ENCODE data around the gene GJA3.
A peak's percentile ranks its signal among the peaks of the same experiment; 100 is the strongest.

The GJA3 gene

DNA sequence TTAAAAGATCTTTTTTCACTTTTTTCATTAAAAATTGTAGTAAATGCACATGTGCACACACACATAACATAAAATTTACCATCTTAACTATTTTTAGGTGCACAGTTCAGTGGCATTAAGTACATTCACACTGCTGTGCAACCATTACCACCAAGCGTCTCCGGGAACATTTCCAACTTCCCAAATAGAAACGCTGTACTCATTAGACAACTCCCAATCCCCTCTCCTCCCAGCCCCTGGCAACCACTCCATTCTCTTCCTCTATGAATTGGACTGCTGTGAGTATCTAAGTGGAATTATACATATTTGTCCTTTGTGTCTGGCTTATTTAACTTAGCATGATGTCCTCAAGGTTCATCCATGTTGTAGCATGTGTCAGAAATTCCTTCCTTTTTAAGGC is 20.3 kb upstream of the GJA3 start:
- CTCF ChIA-PET, result interaction anchor here (0.6 to 2.1 kb wide), 7 partner anchors 10 to 648 kb away, joined by 3 to 10 read pairs (median 4); no protein-coding TSS in a partner anchor
- Histone ChIP-seq H3K27ac (ENCODE audit: insufficient read depth in 1 of 2, low read depth in 1 of 2, low read length in 2 of 2, poor library complexity in 1 of 2, severe bottlenecking in 2 of 2) (no peak overlapping the region), H3K4me3 (ENCODE audit: control insufficient read depth in 1 of 7, extremely low read depth in 1 of 7, insufficient read depth in 4 of 7, low read depth in 2 of 7, low read length in 6 of 7) (no peak overlapping the region), H3K4me1 (ENCODE audit: control extremely low read depth in 1 of 4, control insufficient read depth in 4 of 4, insufficient read depth in 4 of 4, low read length in 3 of 4) (peaks cover 0 to 6% (median 0%) of the 10 kb centered on the region in 4 experiments), H3K27me3 (replicated peaks in 2 of 5; ENCODE audit: control insufficient read depth in 4 of 5, insufficient read depth in 5 of 5, low read length in 4 of 5) (peaks cover 1 to 37% (median 35%) of the 10 kb centered on the region in 5 experiments), H3K36me3 (ENCODE audit: control insufficient read depth in 4 of 4, insufficient read depth in 4 of 4, low read length in 3 of 4) (no peaks in the 10 kb centered on the region), H3K9me3 (ENCODE audit: control extremely low read depth in 1 of 5, control insufficient read depth in 4 of 5, insufficient read depth in 2 of 5, low read depth in 1 of 5, low read length in 4 of 5) (no peaks in the 10 kb centered on the region)
- no peak for DNase-seq
- no CpG with 5 or more reads among the region's 3 CpGs for WGBS (ENCODE audit: insufficient coverage)
- POLR2A ChIA-PET, result no interaction called here

DNA sequence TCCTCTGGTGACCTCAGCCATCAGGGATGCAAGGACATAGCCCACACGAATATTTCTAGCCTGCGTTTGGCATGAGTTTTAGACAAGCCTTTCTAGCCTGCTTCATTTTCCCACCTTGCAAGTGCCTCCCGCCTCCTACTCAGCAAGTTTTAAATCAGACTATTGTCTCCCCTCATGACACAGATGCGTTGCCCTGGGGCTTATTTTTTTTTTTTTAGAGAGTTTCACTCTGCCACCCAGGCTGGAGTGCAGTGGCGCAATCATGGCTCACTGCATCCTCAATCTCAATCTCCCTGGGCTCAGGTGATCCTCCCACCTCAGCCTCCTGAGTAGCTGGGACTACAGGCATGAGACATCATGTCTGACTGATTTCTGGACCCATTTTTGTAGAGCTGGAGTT is 17.3 kb upstream of the GJA3 start:
- WGBS (ENCODE audit: insufficient coverage), result 80% methylated on average over 5 of the region's 5 CpGs
- no peak overlapping the region for H3K27ac ChIP-seq (ENCODE audit: insufficient read depth in 1 of 2, low read depth in 1 of 2, low read length in 2 of 2, poor library complexity in 1 of 2, severe bottlenecking in 2 of 2)
- no peaks in the 10 kb centered on the region for H3K36me3 ChIP-seq (ENCODE audit: control insufficient read depth in 4 of 4, insufficient read depth in 4 of 4, low read length in 3 of 4)
- H3K4me1 ChIP-seq (ENCODE audit: control extremely low read depth in 1 of 4, control insufficient read depth in 4 of 4, insufficient read depth in 4 of 4, low read length in 3 of 4), result peaks cover 0 to 8% (median 3%) of the 10 kb centered on the region in 4 experiments
- no peaks in the 10 kb centered on the region for H3K9me3 ChIP-seq (ENCODE audit: control extremely low read depth in 1 of 5, control insufficient read depth in 4 of 5, insufficient read depth in 2 of 5, low read depth in 1 of 5, low read length in 4 of 5)
- no peak overlapping the region for H3K4me3 ChIP-seq (ENCODE audit: control insufficient read depth in 1 of 7, extremely low read depth in 1 of 7, insufficient read depth in 4 of 7, low read depth in 2 of 7, low read length in 6 of 7)
- POLR2A ChIA-PET, result no interaction called here
- H3K27me3 ChIP-seq (replicated peaks in 2 of 5; ENCODE audit: control insufficient read depth in 4 of 5, insufficient read depth in 5 of 5, low read length in 4 of 5), result peaks cover 11 to 67% (median 33%) of the 10 kb centered on the region in 5 experiments
- no peak for DNase-seq
- CTCF ChIA-PET, result interaction anchor here (1.0 to 1.4 kb wide), 3 partner anchors 9 to 309 kb away, joined by 3 to 4 read pairs (median 3); no protein-coding TSS in a partner anchor

DNA sequence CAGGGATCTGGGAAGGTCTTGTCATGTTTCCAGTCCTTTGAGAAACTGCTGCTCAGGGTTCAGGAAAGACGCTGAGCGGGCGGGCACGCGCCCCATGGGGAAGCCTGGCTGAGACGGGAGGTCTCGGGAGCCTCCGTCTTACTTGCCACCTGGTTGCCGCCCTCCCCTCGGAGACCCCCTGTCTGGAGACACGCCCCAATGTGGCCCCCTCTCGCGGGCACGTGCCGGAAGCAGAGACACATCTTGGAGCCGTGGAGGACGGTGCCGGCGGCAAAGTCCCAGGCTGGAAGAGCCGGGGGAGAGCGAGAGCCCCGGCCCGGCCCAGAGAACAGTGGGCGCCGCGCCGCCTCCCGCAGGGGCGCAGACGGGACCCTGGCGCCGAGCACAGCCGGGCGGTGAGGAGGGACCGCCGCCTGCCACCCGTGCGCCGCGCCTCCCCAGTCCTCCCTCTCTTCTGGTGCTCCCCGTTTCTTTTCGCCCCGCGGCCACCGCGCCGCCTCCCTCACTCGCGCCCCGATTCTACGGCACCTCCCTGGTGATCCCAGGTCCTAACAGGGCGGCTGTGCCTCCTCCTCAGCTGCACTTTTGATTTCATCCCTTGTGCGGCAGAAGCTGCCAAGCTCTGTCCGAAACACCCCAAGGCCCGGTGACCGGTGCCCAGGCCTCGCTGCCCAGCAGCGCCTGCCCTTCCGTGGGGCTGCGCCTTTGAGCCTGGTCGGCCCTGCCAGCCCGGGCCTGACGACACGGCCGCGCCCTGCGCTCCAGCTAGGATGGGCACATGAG is 16.4 kb upstream of the GJA3 start:
- ChIA-PET POLR2A (no interaction called here), CTCF (interaction anchor here (0.9 to 2.0 kb wide), 3 partner anchors 8 to 693 kb away, joined by 3 to 9 read pairs (median 5); no protein-coding TSS in a partner anchor)
- peaks cover 11 to 71% (median 33%) of the 10 kb centered on the region in 5 experiments for H3K27me3 ChIP-seq (replicated peaks in 2 of 5; ENCODE audit: control insufficient read depth in 4 of 5, insufficient read depth in 5 of 5, low read length in 4 of 5)
- H3K9me3 ChIP-seq (ENCODE audit: control extremely low read depth in 1 of 5, control insufficient read depth in 4 of 5, insufficient read depth in 2 of 5, low read depth in 1 of 5, low read length in 4 of 5), result no peaks in the 10 kb centered on the region
- 43% methylated on average over 59 of the region's 67 CpGs for WGBS (ENCODE audit: insufficient coverage)
- H3K36me3 ChIP-seq (ENCODE audit: control insufficient read depth in 4 of 4, insufficient read depth in 4 of 4, low read length in 3 of 4), result no peaks in the 10 kb centered on the region
- no peak for DNase-seq
- H3K4me1 ChIP-seq (ENCODE audit: control extremely low read depth in 1 of 4, control insufficient read depth in 4 of 4, insufficient read depth in 4 of 4, low read length in 3 of 4), result peaks cover 0 to 8% (median 3%) of the 10 kb centered on the region in 4 experiments
- peak overlapping the region in 1 of 7 experiments; percentile 23 for H3K4me3 ChIP-seq (ENCODE audit: control insufficient read depth in 1 of 7, extremely low read depth in 1 of 7, insufficient read depth in 4 of 7, low read depth in 2 of 7, low read length in 6 of 7)
- H3K27ac ChIP-seq (ENCODE audit: insufficient read depth in 1 of 2, low read depth in 1 of 2, low read length in 2 of 2, poor library complexity in 1 of 2, severe bottlenecking in 2 of 2), result no peak overlapping the region

DNA sequence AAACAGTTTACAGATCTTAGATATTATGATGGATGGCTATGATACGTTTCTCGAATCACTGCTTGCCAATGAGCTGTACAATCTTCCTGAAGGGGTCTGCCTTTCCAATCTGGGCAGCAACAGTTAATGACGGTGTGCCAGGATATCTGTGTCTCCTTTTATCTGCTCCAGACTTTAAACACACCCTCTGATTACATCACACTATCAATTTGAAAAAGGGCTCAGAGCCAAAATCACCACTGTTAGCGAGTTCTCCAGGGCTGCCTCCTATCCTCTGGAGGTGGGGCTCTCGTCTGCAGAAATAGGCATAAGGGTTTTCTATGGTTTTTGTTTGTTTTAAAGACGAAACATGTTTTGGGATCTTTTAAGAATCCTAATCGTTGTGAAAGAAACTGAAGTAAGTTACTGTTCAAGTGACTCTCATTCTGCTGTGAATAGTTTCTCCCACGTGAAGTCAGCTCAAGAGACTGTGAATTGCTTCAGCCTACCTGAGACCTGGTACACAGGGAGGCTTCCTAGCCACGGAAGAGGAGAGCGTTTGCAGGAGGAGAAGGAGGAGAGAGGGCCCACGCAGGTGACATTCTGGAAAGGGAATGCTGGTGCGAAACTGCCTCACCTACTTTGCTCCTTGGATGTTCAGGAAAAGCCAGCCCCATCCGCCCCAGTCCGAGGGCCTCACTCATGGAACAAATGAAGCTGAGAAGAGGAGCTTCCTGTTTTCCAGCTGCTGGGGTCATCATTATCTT is 15.2 kb upstream of the GJA3 start:
- H3K4me1 ChIP-seq (ENCODE audit: control extremely low read depth in 1 of 4, control insufficient read depth in 4 of 4, insufficient read depth in 4 of 4, low read length in 3 of 4), result peaks cover 0 to 8% (median 3%) of the 10 kb centered on the region in 4 experiments
- CTCF ChIA-PET, result interaction anchor here (0.9 to 2.0 kb wide), 5 partner anchors 9 to 694 kb away, joined by 3 to 9 read pairs (median 5); no protein-coding TSS in a partner anchor
- no peak for DNase-seq
- no peak overlapping the region for H3K4me3 ChIP-seq (ENCODE audit: control insufficient read depth in 1 of 7, extremely low read depth in 1 of 7, insufficient read depth in 4 of 7, low read depth in 2 of 7, low read length in 6 of 7)
- POLR2A ChIA-PET, result no interaction called here
- WGBS (ENCODE audit: insufficient coverage), result 86% methylated on average over 11 of the region's 14 CpGs
- no peaks in the 10 kb centered on the region for H3K9me3 ChIP-seq (ENCODE audit: control extremely low read depth in 1 of 5, control insufficient read depth in 4 of 5, insufficient read depth in 2 of 5, low read depth in 1 of 5, low read length in 4 of 5)
- no peaks in the 10 kb centered on the region for H3K36me3 ChIP-seq (ENCODE audit: control insufficient read depth in 4 of 4, insufficient read depth in 4 of 4, low read length in 3 of 4)
- no peak overlapping the region for H3K27ac ChIP-seq (ENCODE audit: insufficient read depth in 1 of 2, low read depth in 1 of 2, low read length in 2 of 2, poor library complexity in 1 of 2, severe bottlenecking in 2 of 2)
- peaks cover 11 to 71% (median 35%) of the 10 kb centered on the region in 5 experiments for H3K27me3 ChIP-seq (replicated peaks in 2 of 5; ENCODE audit: control insufficient read depth in 4 of 5, insufficient read depth in 5 of 5, low read length in 4 of 5)

DNA sequence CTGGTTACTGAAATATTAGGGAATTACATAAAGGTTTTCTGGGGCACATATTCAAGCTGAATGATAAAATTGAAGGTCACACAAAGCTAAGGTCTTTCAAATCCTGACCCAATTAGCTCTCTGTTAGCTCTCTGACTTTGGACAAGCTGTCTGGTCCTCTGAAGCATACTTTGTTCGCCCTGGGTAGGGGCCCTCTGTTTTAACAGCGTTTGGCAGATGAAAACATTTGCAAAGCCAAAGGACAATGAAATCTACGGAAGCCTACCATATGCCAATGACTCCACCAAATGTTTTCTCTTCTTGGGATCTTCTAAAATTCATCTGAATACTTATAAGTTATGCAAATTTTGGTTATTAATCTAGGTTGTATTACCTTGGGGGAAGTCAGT is 14.5 kb upstream of the GJA3 start:
- 100% methylated on average over 2 of the region's 3 CpGs for WGBS (ENCODE audit: insufficient coverage)
- peaks cover 0 to 8% (median 3%) of the 10 kb centered on the region in 4 experiments for H3K4me1 ChIP-seq (ENCODE audit: control extremely low read depth in 1 of 4, control insufficient read depth in 4 of 4, insufficient read depth in 4 of 4, low read length in 3 of 4)
- ChIA-PET POLR2A (no interaction called here), CTCF (interaction anchor here (1.0 to 2.0 kb wide), 3 partner anchors 9 to 16 kb away, joined by 3 to 9 read pairs (median 9); no protein-coding TSS in a partner anchor)
- no peak for DNase-seq
- H3K36me3 ChIP-seq (ENCODE audit: control insufficient read depth in 4 of 4, insufficient read depth in 4 of 4, low read length in 3 of 4), result no peaks in the 10 kb centered on the region
- peaks cover 11 to 71% (median 31%) of the 10 kb centered on the region in 5 experiments for H3K27me3 ChIP-seq (replicated peaks in 2 of 5; ENCODE audit: control insufficient read depth in 4 of 5, insufficient read depth in 5 of 5, low read length in 4 of 5)
- H3K4me3 ChIP-seq (ENCODE audit: control insufficient read depth in 1 of 7, extremely low read depth in 1 of 7, insufficient read depth in 4 of 7, low read depth in 2 of 7, low read length in 6 of 7), result no peak overlapping the region
- H3K9me3 ChIP-seq (ENCODE audit: control extremely low read depth in 1 of 5, control insufficient read depth in 4 of 5, insufficient read depth in 2 of 5, low read depth in 1 of 5, low read length in 4 of 5), result no peaks in the 10 kb centered on the region
- H3K27ac ChIP-seq (ENCODE audit: insufficient read depth in 1 of 2, low read depth in 1 of 2, low read length in 2 of 2, poor library complexity in 1 of 2, severe bottlenecking in 2 of 2), result no peak overlapping the region

DNA sequence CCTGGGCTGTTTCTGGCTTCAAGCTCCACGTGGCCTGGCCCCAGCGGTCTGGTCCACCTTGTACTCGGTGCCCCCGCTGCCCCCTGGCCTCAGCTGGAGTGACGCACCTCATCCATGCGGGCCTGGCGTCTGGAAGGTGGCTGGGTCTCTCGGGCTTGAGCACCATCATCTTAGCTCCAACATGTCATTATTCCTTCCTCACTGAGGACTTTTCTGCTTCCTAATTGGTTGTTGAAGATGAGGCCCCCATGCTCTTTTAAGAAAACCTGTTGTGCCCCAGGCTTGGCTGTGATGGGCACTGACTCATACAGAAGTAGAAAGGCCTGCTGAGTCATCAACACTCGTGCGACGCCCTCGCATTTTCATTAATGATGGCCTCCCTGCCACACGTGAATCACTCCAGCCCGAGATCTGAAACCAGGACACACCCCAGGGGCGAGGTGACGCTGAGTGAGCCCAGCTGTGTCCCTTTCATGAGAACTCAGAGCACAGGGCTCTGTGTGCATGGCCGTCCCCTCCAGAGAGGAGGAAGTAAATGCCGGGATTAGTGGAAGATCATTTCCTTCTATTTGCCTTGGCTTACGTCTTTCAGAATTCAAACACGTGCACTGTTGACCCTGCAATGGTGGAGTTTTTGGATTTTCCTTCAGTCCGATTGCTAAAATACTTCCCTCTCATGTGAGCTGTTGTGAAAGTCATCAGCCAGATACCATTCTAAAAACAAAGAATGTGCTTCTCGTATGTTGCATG is 14.0 kb upstream of the GJA3 start:
- no peak overlapping the region for H3K27ac ChIP-seq (ENCODE audit: insufficient read depth in 1 of 2, low read depth in 1 of 2, low read length in 2 of 2, poor library complexity in 1 of 2, severe bottlenecking in 2 of 2)
- peak overlapping the region in 1 of 7 experiments; percentile 56 for H3K4me3 ChIP-seq (ENCODE audit: control insufficient read depth in 1 of 7, extremely low read depth in 1 of 7, insufficient read depth in 4 of 7, low read depth in 2 of 7, low read length in 6 of 7)
- H3K36me3 ChIP-seq (ENCODE audit: control insufficient read depth in 4 of 4, insufficient read depth in 4 of 4, low read length in 3 of 4), result no peaks in the 10 kb centered on the region
- CTCF ChIA-PET, result interaction anchor here (1.0 to 2.0 kb wide), 4 partner anchors 8 to 17 kb away, joined by 3 to 9 read pairs (median 6); no protein-coding TSS in a partner anchor
- peak; percentile 89 to 96 (median 95) for DNase-seq
- H3K9me3 ChIP-seq (ENCODE audit: control extremely low read depth in 1 of 5, control insufficient read depth in 4 of 5, insufficient read depth in 2 of 5, low read depth in 1 of 5, low read length in 4 of 5), result no peaks in the 10 kb centered on the region
- peaks cover 11 to 74% (median 32%) of the 10 kb centered on the region in 5 experiments for H3K27me3 ChIP-seq (replicated peaks in 2 of 5; ENCODE audit: control insufficient read depth in 4 of 5, insufficient read depth in 5 of 5, low read length in 4 of 5)
- POLR2A ChIA-PET, result no interaction called here
- peaks cover 0 to 8% (median 3%) of the 10 kb centered on the region in 4 experiments for H3K4me1 ChIP-seq (ENCODE audit: control extremely low read depth in 1 of 4, control insufficient read depth in 4 of 4, insufficient read depth in 4 of 4, low read length in 3 of 4)
- 37% methylated on average over 14 of the region's 22 CpGs for WGBS (ENCODE audit: insufficient coverage)

Measured in common myeloid progenitor, CD34-positive (primary cell).